Measurements from ENCODE around the gene PCED1B. TPM values are rescaled to one million over a fixed set of nuclear protein-coding genes. Genes with fewer than 3 reads are reported as not detected.
"Not testable (repeated sequence)": the region's sequence is repeated elsewhere in the genome, so short reads cannot be mapped to it uniquely, and the experiment has no call there.

Gene PCED1B
- total RNA-seq, 1 experiment from 2014 or later = 3.3 TPM

DNA sequence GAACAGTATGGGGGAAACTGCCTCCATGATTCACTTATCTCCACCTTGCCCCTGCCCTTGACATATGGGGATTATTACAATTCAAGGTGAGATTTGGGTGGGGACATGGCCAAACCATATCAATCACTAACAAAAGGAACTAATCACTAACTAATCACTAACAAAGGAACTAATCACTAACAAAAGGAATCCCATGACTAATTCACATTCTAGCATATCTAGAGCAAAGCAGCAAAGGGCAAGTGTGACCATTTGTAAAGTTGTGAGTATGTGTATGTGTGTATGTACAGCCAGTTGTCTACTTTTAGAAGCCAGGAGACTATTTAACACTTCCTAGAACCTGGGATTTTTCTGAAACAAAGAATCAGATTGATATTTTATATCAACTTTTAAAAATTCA, 30.9 kb upstream of the PCED1B start:
- H4K8ac ChIP-seq (replicated peaks; ENCODE audit: insufficient read length, low read depth, low read length) = no peak overlapping the region
- no peak overlapping the region for H2AK5ac ChIP-seq (ENCODE audit: insufficient read length, low read length)
- TF ChIP-seq, protein P1, sequence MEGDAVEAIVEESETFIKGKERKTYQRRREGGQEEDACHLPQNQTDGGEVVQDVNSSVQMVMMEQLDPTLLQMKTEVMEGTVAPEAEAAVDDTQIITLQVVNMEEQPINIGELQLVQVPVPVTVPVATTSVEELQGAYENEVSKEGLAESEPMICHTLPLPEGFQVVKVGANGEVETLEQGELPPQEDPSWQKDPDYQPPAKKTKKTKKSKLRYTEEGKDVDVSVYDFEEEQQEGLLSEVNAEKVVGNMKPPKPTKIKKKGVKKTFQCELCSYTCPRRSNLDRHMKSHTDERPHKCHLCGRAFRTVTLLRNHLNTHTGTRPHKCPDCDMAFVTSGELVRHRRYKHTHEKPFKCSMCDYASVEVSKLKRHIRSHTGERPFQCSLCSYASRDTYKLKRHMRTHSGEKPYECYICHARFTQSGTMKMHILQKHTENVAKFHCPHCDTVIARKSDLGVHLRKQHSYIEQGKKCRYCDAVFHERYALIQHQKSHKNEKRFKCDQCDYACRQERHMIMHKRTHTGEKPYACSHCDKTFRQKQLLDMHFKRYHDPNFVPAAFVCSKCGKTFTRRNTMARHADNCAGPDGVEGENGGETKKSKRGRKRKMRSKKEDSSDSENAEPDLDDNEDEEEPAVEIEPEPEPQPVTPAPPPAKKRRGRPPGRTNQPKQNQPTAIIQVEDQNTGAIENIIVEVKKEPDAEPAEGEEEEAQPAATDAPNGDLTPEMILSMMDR (conservative IDR thresholded peaks at IDR 0.05) = no peak
- H2BK5ac ChIP-seq (ENCODE audit: insufficient read length, low read length) = no peak overlapping the region
- no peak overlapping the region for H3K23ac ChIP-seq (ENCODE audit: insufficient read length, low read depth, low read length)
- H3K9ac ChIP-seq (ENCODE audit: extremely low read depth, insufficient read length, low read length) = no peak overlapping the region
- H4K20me1 ChIP-seq (ENCODE audit: control insufficient read depth, insufficient read depth, insufficient read length) = no peaks in the 10 kb centered on the region
- no peak overlapping the region for H3K56ac ChIP-seq (ENCODE audit: insufficient read length, low read depth, low read length)
- no peaks in the 10 kb centered on the region for H3K4me1 ChIP-seq (ENCODE audit: insufficient read depth, low read length)
- peaks cover 11% of the 10 kb centered on the region for H3K9me3 ChIP-seq (ENCODE audit: control insufficient read depth, low read depth, low read length)
- no peak overlapping the region for H4K5ac ChIP-seq (ENCODE audit: insufficient read length, low read depth, low read length)
- Mint-ChIP-seq H3K27me3 (ENCODE audit: low read depth) (no peaks in the 10 kb centered on the region), H3K36me3 (ENCODE audit: insufficient read depth in 1 of 3, low read depth in 3 of 3) (peaks cover 10 to 22% (median 15%) of the 10 kb centered on the region in 3 experiments), H3K27ac (no peak overlapping the region), H3K4me1 (no peaks in the 10 kb centered on the region), H3K9me3 (peaks cover 21 to 27% of the 10 kb centered on the region in 2 experiments), H3K4me3 (no peak overlapping the region)
- DNase-seq = no peak
- H4K91ac ChIP-seq (ENCODE audit: insufficient read length, low read depth, low read length) = no peak overlapping the region
- H2BK120ac ChIP-seq (ENCODE audit: low read depth, low read length, poor library complexity, severe bottlenecking) = no peak overlapping the region
- no peak overlapping the region for H2BK20ac ChIP-seq (ENCODE audit: low read depth, low read length, poor library complexity, severe bottlenecking)
- H3K79me2 ChIP-seq (ENCODE audit: insufficient read depth, low read length) = no peaks in the 10 kb centered on the region
- no peak overlapping the region for H3K4me2 ChIP-seq (ENCODE audit: insufficient read depth, insufficient read length, low read length)
- no peak overlapping the region for H3K4ac ChIP-seq (ENCODE audit: low read depth, low read length)
- H3K14ac ChIP-seq (ENCODE audit: insufficient read depth, low read length) = no peak overlapping the region
- H3K27me3 ChIP-seq (ENCODE audit: insufficient read depth, low read length) = no peaks in the 10 kb centered on the region
- H3K23me2 ChIP-seq (ENCODE audit: insufficient read length, low read depth, low read length, poor library complexity, severe bottlenecking) = no peaks in the 10 kb centered on the region
- no peak overlapping the region for H3K27ac ChIP-seq (ENCODE audit: insufficient read length, low read depth, low read length)
- H3K79me1 ChIP-seq (ENCODE audit: insufficient read depth, low read depth, low read length, poor library complexity, severe bottlenecking) = no peaks in the 10 kb centered on the region
- no peak overlapping the region for H2AFZ ChIP-seq (ENCODE audit: low read length)
- no peak overlapping the region for H3K18ac ChIP-seq (ENCODE audit: insufficient read length, low read depth, low read length)
- no peak overlapping the region for H2BK15ac ChIP-seq (ENCODE audit: low read depth, low read length)
- H3T11ph ChIP-seq (ENCODE audit: low read length) = no peak overlapping the region
- no peak overlapping the region for H2BK12ac ChIP-seq (ENCODE audit: insufficient read length, low read depth, low read length)

DNA sequence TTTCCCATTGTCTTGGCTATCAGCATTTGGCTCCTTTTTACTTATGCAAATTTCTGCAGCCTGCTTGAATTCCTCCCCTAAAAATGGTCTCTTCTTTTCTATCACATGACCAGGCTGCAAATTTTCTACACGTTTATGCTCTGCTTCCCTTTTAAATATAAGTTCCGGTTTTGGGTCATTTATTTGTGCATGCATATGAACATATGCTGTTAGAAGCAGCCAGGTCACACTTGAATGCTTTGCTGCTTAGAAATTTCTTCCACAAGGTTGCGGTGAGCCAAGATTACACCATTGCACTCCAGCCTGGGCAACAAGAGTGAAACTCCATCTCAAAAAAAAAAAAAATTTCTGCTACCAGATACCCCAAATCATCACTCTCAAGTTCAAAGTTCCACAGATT, 28.1 kb upstream of the PCED1B start:
- H3K27me3 ChIP-seq (ENCODE audit: insufficient read depth, low read length); H3K4me3 Mint-ChIP-seq; H3K4me1 Mint-ChIP-seq: not testable (repeated sequence)

More for the DNA sequence above, 28.1 kb upstream of the PCED1B start:
- H2BK12ac ChIP-seq (ENCODE audit: insufficient read length, low read depth, low read length); H2AFZ ChIP-seq (ENCODE audit: low read length); H4K5ac ChIP-seq (ENCODE audit: insufficient read length, low read depth, low read length); H4K20me1 ChIP-seq (ENCODE audit: control insufficient read depth, insufficient read depth, insufficient read length); H3K23me2 ChIP-seq (ENCODE audit: insufficient read length, low read depth, low read length, poor library complexity, severe bottlenecking); H2BK20ac ChIP-seq (ENCODE audit: low read depth, low read length, poor library complexity, severe bottlenecking); H3K23ac ChIP-seq (ENCODE audit: insufficient read length, low read depth, low read length); H2AK5ac ChIP-seq (ENCODE audit: insufficient read length, low read length); H3K4me2 ChIP-seq (ENCODE audit: insufficient read depth, insufficient read length, low read length); H3T11ph ChIP-seq (ENCODE audit: low read length); H3K14ac ChIP-seq (ENCODE audit: insufficient read depth, low read length); H3K79me1 ChIP-seq (ENCODE audit: insufficient read depth, low read depth, low read length, poor library complexity, severe bottlenecking); H4K91ac ChIP-seq (ENCODE audit: insufficient read length, low read depth, low read length); H3K27ac Mint-ChIP-seq; H3K56ac ChIP-seq (ENCODE audit: insufficient read length, low read depth, low read length); H4K8ac ChIP-seq (replicated peaks; ENCODE audit: insufficient read length, low read depth, low read length); H2BK15ac ChIP-seq (ENCODE audit: low read depth, low read length); H2BK5ac ChIP-seq (ENCODE audit: insufficient read length, low read length); H3K4ac ChIP-seq (ENCODE audit: low read depth, low read length); H3K9ac ChIP-seq (ENCODE audit: extremely low read depth, insufficient read length, low read length); H3K18ac ChIP-seq (ENCODE audit: insufficient read length, low read depth, low read length); DNase-seq; H3K4me1 ChIP-seq (ENCODE audit: insufficient read depth, low read length); H2BK120ac ChIP-seq (ENCODE audit: low read depth, low read length, poor library complexity, severe bottlenecking); H3K27me3 Mint-ChIP-seq (ENCODE audit: low read depth); H3K27ac ChIP-seq (ENCODE audit: insufficient read length, low read depth, low read length); H3K79me2 ChIP-seq (ENCODE audit: insufficient read depth, low read length): not testable (repeated sequence)
- peaks cover 11 to 28% (median 20%) of the 10 kb centered on the region in 3 experiments for H3K36me3 Mint-ChIP-seq (ENCODE audit: insufficient read depth in 1 of 3, low read depth in 3 of 3)
- H3K9me3 ChIP-seq (ENCODE audit: control insufficient read depth, low read depth, low read length) = peaks cover 13% of the 10 kb centered on the region
- peaks cover 29 to 33% of the 10 kb centered on the region in 2 experiments for H3K9me3 Mint-ChIP-seq
- no CpG with 5 or more reads among the region's 3 CpGs for WGBS (ENCODE audit: extremely low coverage, insufficient read length, low lambda C conversion rate)
